Loucy (cell line): ENCODE results near the gene UBIAD1.

Source experiments
- CTCF ChIP-seq: fragments of 200-600 bp; sonication (generic); conservative IDR thresholded peaks from 2 replicates; pipeline ENCODE4 v1.5.1; 2014; ENCODE audit warnings: mild to moderate bottlenecking, antibody characterized with exemption, low read length
- EZH2phosphoT487 ChIP-seq: fragments of 200-600 bp; IDR thresholded peaks from 2 replicates; pipeline ENCODE4 v1.6.1; 2018; ENCODE audit warnings: antibody characterized with exemption, mild to moderate bottlenecking, moderate library complexity, borderline replicate concordance

DNA sequence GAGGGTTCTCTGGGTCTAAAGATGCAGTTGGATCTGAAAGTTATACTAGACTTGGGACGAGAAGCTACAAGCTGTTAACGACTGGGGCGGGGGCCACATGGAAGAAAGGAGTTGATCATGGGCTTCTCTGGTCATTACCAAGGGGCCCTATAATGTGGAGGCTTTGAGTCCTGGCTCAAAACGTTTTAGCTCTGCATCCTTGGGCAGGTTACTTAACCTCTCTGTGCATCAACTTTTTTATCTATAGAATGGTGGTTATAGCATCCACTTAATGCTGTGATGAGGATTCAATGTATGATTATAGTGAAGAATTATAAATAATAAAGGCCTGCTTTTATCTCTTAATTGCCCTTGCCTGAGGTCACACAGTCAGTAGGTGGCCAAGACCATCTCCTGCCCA, 53.1 kb downstream of the UBIAD1 start:
- no peak for TF ChIP-seq CTCF
- no peak for TF ChIP-seq EZH2phosphoT487
